Neural cell (in vitro differentiated cells): ENCODE measurements around the gene RNF169. TPM values are rescaled to one million over a fixed set of nuclear protein-coding genes. Genes with fewer than 3 reads are reported as not detected.
"Not testable (repeated sequence)": the region's sequence is repeated elsewhere in the genome, so short reads cannot be mapped to it uniquely, and the experiment has no call there.

Source experiments
- H2AFZ ChIP-seq: fragments of 200-600, 300-800 bp; sonication (generic), shearing (Covaris generic); 2 replicates; pipeline ENCODE4 v1.6.0; 2014; ENCODE audit warnings: low read depth, mild to moderate bottlenecking, antibody characterized with exemption, low read length, moderate library complexity
- H3F3A ChIP-seq: fragments of 200-600 bp; shearing (Covaris generic); 2 replicates; pipeline ENCODE4 v1.6.1; 2016; ENCODE audit warnings: mild to moderate bottlenecking, moderate library complexity, mixed read lengths, antibody characterized with exemption, low read length; ENCODE audit not compliant: insufficient read depth, poor library complexity, severe bottlenecking
- H3K27ac ChIP-seq: fragments of 200-600, 300-800 bp; sonication (generic), shearing (Covaris generic); 2 replicates; pipeline ENCODE4 v1.5.1; 2014; ENCODE audit warnings: mild to moderate bottlenecking, low read length, moderate library complexity
- H3K27me3 ChIP-seq: fragments of 300-800, 200-600 bp; sonication (generic), shearing (Covaris generic); 2 replicates; pipeline ENCODE4 v1.6.0; 2014; ENCODE audit warnings: mild to moderate bottlenecking, low read depth, low read length, moderate library complexity; ENCODE audit not compliant: insufficient read depth
- H3K36me3 ChIP-seq: fragments of 300-800, 200-600 bp; sonication (generic), shearing (Covaris generic); 2 replicates; pipeline ENCODE4 v1.5.1; 2014; ENCODE audit warnings: mild to moderate bottlenecking, antibody characterized with exemption, low read length, moderate library complexity; ENCODE audit not compliant: insufficient read depth
- H3K4me2 ChIP-seq: fragments of 300-800, 200-600 bp; sonication (generic), shearing (Covaris generic); 2 replicates; pipeline ENCODE4 v1.6.0; 2014; ENCODE audit warnings: mild to moderate bottlenecking, low read length
- H3K4me3 ChIP-seq: fragments of 300-800, 200-600 bp; sonication (generic), shearing (Covaris generic); 2 replicates; pipeline ENCODE4 v1.5.1; 2014; ENCODE audit warnings: mild to moderate bottlenecking, low read length, moderate library complexity
- H3K79me2 ChIP-seq: fragments of 200-600 bp; shearing (Covaris generic); replicated peaks from 2 replicates; pipeline ENCODE4 v1.6.0; 2014; ENCODE audit warnings: mild to moderate bottlenecking, low read length, moderate library complexity; ENCODE audit not compliant: insufficient read depth
- H3K9ac ChIP-seq: fragments of 300-800, 200-600 bp; sonication (generic), shearing (Covaris generic); 2 replicates; pipeline ENCODE4 v1.6.1; 2016; ENCODE audit warnings: mild to moderate bottlenecking, low read length, mixed read lengths
- H3K9me2 ChIP-seq: fragments of 200-600 bp; shearing (Covaris generic); 2 replicates; pipeline ENCODE4 v1.6.1; 2016; ENCODE audit warnings: mild to moderate bottlenecking, low read length, mixed read lengths; ENCODE audit not compliant: insufficient read depth
- H3K9me3 ChIP-seq: fragments of 200-600, 300-800 bp; sonication (generic), shearing (Covaris generic); 2 replicates; pipeline ENCODE4 v1.6.1; 2016; ENCODE audit warnings: mild to moderate bottlenecking, mixed run types, low read length, moderate library complexity, mixed read lengths
- H4K20me1 ChIP-seq: fragments of 200-600 bp; shearing (Covaris generic); 2 replicates; pipeline ENCODE4 v1.6.1; 2016; ENCODE audit warnings: mild to moderate bottlenecking, mixed run types; ENCODE audit not compliant: insufficient read depth
- CTCF ChIP-seq: fragments of 450-650 bp; IDR thresholded peaks from 2 replicates; pipeline ENCODE4 v1.5.1; 2014; ENCODE audit warnings: antibody characterized with exemption, mild to moderate bottlenecking, moderate library complexity; ENCODE audit not compliant: poor library complexity, severe bottlenecking
- EP300 ChIP-seq: fragments of 450-650 bp; conservative IDR thresholded peaks from 2 replicates; pipeline ENCODE4 v1.6.1; 2014; ENCODE audit warnings: antibody characterized with exemption, mild to moderate bottlenecking, moderate library complexity; ENCODE audit not compliant: poor library complexity, severe bottlenecking
- EZH2 ChIP-seq: fragments of 200-600, 300-800 bp; shearing (Covaris generic), sonication (generic); IDR thresholded peaks from 2 replicates; pipeline ENCODE4 v1.6.1; 2014; ENCODE audit warnings: antibody characterized with exemption, low read length, borderline replicate concordance, mild to moderate bottlenecking; ENCODE audit not compliant: insufficient read depth, poor library complexity, severe bottlenecking
- MXI1 ChIP-seq: fragments of 450-650 bp; conservative IDR thresholded peaks from 2 replicates; pipeline ENCODE4 v1.6.1; 2014; ENCODE audit warnings: antibody characterized with exemption, mild to moderate bottlenecking; ENCODE audit not compliant: poor library complexity, severe bottlenecking
- POLR2AphosphoS5 ChIP-seq: IDR thresholded peaks from 2 replicates; pipeline ENCODE4 v1.6.1; 2012
- RAD21 ChIP-seq: fragments of 450-650 bp; conservative IDR thresholded peaks from 2 replicates; pipeline ENCODE4 v1.6.1; 2014; ENCODE audit warnings: antibody characterized with exemption, mild to moderate bottlenecking, moderate library complexity
- REST ChIP-seq: IDR thresholded peaks from 2 replicates; pipeline ENCODE4 v1.6.1; 2012; ENCODE audit warnings: borderline replicate concordance
- SMC3 ChIP-seq: fragments of 450-650 bp; conservative IDR thresholded peaks from 2 replicates; pipeline ENCODE4 v1.6.1; 2014; ENCODE audit warnings: antibody characterized with exemption, mild to moderate bottlenecking, moderate library complexity; ENCODE audit not compliant: poor library complexity
- TAF1 ChIP-seq: IDR thresholded peaks from 2 replicates; pipeline ENCODE4 v1.6.1; 2012; ENCODE audit warnings: low read depth
- polyA plus RNA-seq: library from polyadenylated mRNA; depleted of rRNA; stranded (reverse); fragments of >200 nt; gene quantifications from 2 replicates; pipeline ENCODE4 v1.2.3, GENCODE V29; 2014

RNF169 gene
- polyA plus RNA-seq, 1 donor from 2014 or later: 10.6 TPM

DNA sequence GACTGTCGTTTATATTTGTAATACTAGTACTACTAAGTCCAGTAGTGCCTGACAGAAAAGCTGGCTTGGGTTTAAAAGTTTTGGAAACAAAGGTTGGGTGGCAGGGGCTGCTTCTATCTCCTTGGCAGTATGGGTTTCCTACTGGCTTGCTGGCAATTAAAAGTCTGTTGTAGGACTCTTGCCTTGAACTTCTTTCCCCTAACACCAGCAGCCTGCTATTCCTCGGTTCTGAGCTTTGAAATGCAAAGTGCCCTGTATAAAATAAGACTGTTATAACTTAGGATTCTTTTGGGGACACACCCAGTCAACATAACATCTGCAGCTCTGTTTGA lies 1.3 kb downstream of the RNF169 start:
- peaks cover 41% of the 10 kb centered on the region for H3K79me2 ChIP-seq
- no peak overlapping the region for H2AFZ ChIP-seq
- H4K20me1 ChIP-seq: no peaks in the 10 kb centered on the region
- H3K9ac ChIP-seq: peak overlapping the region; percentile 87
- no peaks in the 10 kb centered on the region for H3K9me2 ChIP-seq
- H3F3A ChIP-seq: no peaks in the 10 kb centered on the region
- no peak overlapping the region for H3K27ac ChIP-seq
- no peaks in the 10 kb centered on the region for H3K27me3 ChIP-seq
- TF ChIP-seq EZH2 (no peak), CTCF (no peak), REST (no peak), EP300 (no peak), RAD21 (no peak), POLR2AphosphoS5 (no peak), TAF1 (no peak), MXI1 (no peak), SMC3 (no peak)
- no peaks in the 10 kb centered on the region for H3K36me3 ChIP-seq
- peak overlapping the region; percentile 56 for H3K4me2 ChIP-seq
- H3K4me3 ChIP-seq: peak overlapping the region; percentile 82
- no peaks in the 10 kb centered on the region for H3K9me3 ChIP-seq

DNA sequence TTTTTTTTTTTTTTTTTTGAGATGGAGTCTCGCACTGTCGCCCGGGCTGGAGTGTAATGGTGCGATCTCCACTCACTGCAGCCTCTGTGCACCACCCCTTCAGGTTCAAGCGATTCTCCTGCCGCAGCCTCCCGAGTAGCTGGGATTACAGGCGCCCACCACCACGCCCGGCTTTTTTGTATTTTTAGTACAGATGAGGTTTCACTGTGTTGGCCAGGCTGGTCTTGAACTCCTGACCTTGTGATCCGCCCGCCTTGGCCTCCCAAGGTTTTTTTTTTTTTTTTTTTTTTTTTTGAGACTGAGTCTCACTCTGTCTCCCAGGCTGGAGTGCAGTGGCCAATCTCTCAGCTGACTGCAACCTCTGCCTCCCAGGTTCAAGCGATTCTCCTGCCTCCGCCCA lies 1.9 kb downstream of the RNF169 start:
- not testable (repeated sequence) for H3K9me3 ChIP-seq, H3K27me3 ChIP-seq, H2AFZ ChIP-seq, H3K4me2 ChIP-seq, H3K4me3 ChIP-seq, H3K9ac ChIP-seq, H4K20me1 ChIP-seq, H3F3A ChIP-seq, H3K9me2 ChIP-seq, H3K27ac ChIP-seq, H3K36me3 ChIP-seq
- peaks cover 47% of the 10 kb centered on the region for H3K79me2 ChIP-seq

DNA sequence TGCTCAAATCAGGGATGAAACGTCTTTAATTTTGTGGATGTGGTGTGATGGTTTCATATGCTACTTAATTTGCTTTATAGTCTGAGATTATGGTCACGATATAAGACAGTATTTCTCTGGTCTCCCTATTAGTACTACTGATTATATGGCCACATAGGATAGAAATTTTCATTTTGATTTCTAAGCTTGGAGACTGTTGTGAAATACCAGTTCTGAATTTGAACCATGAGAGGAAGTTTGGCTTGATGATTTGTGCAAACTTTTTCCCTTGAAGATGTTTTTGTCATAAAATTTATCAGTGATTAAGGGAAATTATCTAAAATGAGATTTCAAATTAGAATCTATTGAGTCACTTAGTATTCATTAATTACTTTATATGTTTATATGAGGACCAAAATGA lies 2.7 kb downstream of the RNF169 start:
- no peak overlapping the region for H3K4me3 ChIP-seq
- no peak overlapping the region for H3K4me2 ChIP-seq
- TF ChIP-seq TAF1: no peak
- TF ChIP-seq REST: no peak
- TF ChIP-seq SMC3: no peak

More for the DNA sequence above, 2.7 kb downstream of the RNF169 start:
- H3K27me3 ChIP-seq: no peaks in the 10 kb centered on the region
- no peaks in the 10 kb centered on the region for H3K9me2 ChIP-seq
- H3K79me2 ChIP-seq: peaks cover 53% of the 10 kb centered on the region
- no peaks in the 10 kb centered on the region for H3F3A ChIP-seq
- H3K9me3 ChIP-seq: no peaks in the 10 kb centered on the region
- H3K36me3 ChIP-seq: no peaks in the 10 kb centered on the region
- no peak overlapping the region for H2AFZ ChIP-seq
- H3K9ac ChIP-seq: no peak overlapping the region
- no peaks in the 10 kb centered on the region for H4K20me1 ChIP-seq
- H3K27ac ChIP-seq: no peak overlapping the region
